ENCODE results near the gene ZNF574. TPM values are rescaled to one million over a fixed set of nuclear protein-coding genes. Genes with fewer than 3 reads are reported as not detected.
"Not testable (repeated sequence)": the region's sequence is repeated elsewhere in the genome, so short reads cannot be mapped to it uniquely, and the experiment has no call there.

ZNF574 gene
- total RNA-seq, 1 experiment from 2014 or later = 15.1 TPM

DNA sequence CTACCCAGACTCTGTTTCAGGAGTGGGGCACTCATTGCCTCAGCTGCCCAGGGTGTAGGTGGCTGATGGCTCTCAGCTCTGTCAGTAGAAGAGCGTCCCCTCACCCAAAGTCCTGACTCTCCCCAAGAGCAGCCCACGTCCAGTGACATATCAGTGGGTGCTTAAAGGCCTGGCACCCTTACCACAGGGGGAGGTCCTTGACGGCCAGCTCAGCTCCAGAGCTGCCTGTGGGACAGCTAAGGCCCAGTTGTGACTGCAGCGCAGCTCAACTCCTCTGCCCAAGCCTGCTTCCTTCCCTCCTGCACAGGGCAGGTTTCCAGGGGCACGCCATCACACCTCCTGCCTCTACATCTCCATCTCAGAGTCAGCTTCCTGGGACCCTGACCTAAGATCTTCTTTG, 38.3 kb upstream of the ZNF574 start:
- H2AFZ ChIP-seq (ENCODE audit: low read length) = no peak overlapping the region

GRCh38 chr19:42038666-42039065, 37.3 kb upstream of the ZNF574 start:
- Histone ChIP-seq H3K9me3 (ENCODE audit: low read length) (no peaks in the 10 kb centered on the region), H3K9ac (ENCODE audit: low read length) (no peak overlapping the region), H3K4me3 (ENCODE audit: low read length) (no peak overlapping the region), H3K79me2 (ENCODE audit: low read length) (no peaks in the 10 kb centered on the region), H3K27me3 (ENCODE audit: low read length) (no peaks in the 10 kb centered on the region), H4K20me1 (ENCODE audit: insufficient read depth, low read depth, low read length) (no peaks in the 10 kb centered on the region), H3K27ac (ENCODE audit: low read length) (no peak overlapping the region), H2AFZ (ENCODE audit: low read length) (no peak overlapping the region), H3K9me2 (replicated peaks; ENCODE audit: insufficient read depth, low read length) (no peaks in the 10 kb centered on the region), H3K4me1 (ENCODE audit: low read length) (peaks cover 3% of the 10 kb centered on the region; the same call in 1 of the 2 replicates), H3K36me3 (ENCODE audit: insufficient read depth, low read length) (no peaks in the 10 kb centered on the region), H3K4me2 (ENCODE audit: low read depth, low read length, poor library complexity, severe bottlenecking) (no peak overlapping the region)
- DNase-seq = no peak

More for the DNA sequence above, 38.3 kb upstream of the ZNF574 start:
- Histone ChIP-seq H4K20me1 (ENCODE audit: insufficient read depth, low read depth, low read length) (no peaks in the 10 kb centered on the region), H3K79me2 (ENCODE audit: low read length) (no peaks in the 10 kb centered on the region), H3K4me2 (ENCODE audit: low read depth, low read length, poor library complexity, severe bottlenecking) (no peak overlapping the region), H3K9me2 (replicated peaks; ENCODE audit: insufficient read depth, low read length) (no peaks in the 10 kb centered on the region), H3K4me1 (ENCODE audit: low read length) (peaks cover 3% of the 10 kb centered on the region; the same call in 1 of the 2 replicates), H3K27ac (ENCODE audit: low read length) (no peak overlapping the region), H3K9me3 (ENCODE audit: low read length) (no peaks in the 10 kb centered on the region), H3K27me3 (ENCODE audit: low read length) (no peaks in the 10 kb centered on the region), H3K9ac (ENCODE audit: low read length) (no peak overlapping the region), H3K36me3 (ENCODE audit: insufficient read depth, low read length) (no peaks in the 10 kb centered on the region), H3K4me3 (ENCODE audit: low read length) (no peak overlapping the region)
- DNase-seq = no peak

DNA sequence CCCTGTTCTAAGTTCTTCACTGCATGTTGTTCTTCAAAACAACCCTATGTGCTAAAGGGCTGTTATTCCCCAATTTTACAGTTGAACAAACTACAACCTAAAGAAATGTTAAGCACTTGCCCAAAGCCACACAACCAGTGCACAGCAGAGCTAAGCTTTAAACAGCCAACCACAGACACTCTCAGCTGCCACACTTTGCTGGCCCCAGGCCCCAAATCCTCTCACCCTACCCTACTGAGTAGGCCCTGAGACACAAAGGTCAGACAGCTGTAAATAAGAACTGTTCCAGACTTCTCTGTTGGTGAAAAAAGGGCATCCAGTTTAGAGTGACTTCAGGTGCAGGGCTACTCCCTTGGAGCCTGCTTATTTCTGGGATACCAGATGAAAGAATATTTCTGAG, 35.9 kb upstream of the ZNF574 start:
- no peaks in the 10 kb centered on the region for H3K27me3 ChIP-seq (ENCODE audit: low read length)
- no peaks in the 10 kb centered on the region for H3K9me2 ChIP-seq (replicated peaks; ENCODE audit: insufficient read depth, low read length)
- H3K79me2 ChIP-seq (ENCODE audit: low read length) = no peaks in the 10 kb centered on the region
- H3K4me2 ChIP-seq (ENCODE audit: low read depth, low read length, poor library complexity, severe bottlenecking) = no peak overlapping the region
- no peaks in the 10 kb centered on the region for H3K4me1 ChIP-seq (ENCODE audit: low read length)
- no peak overlapping the region for H3K27ac ChIP-seq (ENCODE audit: low read length)
- DNase-seq = no peak
- H3K9ac ChIP-seq (ENCODE audit: low read length) = no peak overlapping the region
- H4K20me1 ChIP-seq (ENCODE audit: insufficient read depth, low read depth, low read length) = no peaks in the 10 kb centered on the region
- H3K9me3 ChIP-seq (ENCODE audit: low read length) = no peaks in the 10 kb centered on the region
- no peak overlapping the region for H2AFZ ChIP-seq (ENCODE audit: low read length)
- H3K36me3 ChIP-seq (ENCODE audit: insufficient read depth, low read length) = no peaks in the 10 kb centered on the region
- H3K4me3 ChIP-seq (ENCODE audit: low read length) = no peak overlapping the region

DNA sequence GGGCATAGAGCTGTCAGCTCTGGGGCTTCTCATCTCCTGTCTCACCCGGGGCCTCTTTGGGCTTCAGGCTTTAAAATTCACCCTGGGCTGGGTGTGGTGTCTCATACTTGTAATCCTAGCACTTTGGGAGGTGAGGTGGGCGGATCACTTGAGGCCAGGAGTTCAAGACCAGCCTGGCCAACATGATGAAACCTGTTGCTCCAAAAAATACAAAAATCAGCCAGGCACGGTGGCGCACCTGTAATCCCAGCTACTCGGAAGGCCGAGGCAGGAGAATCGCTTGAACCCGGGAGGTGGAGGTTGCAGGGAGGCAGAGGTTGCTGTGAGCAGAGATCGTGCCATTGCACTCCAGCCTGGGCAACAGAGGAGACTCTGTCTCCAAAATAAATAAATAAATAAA, 35.5 kb upstream of the ZNF574 start:
- H3K9me3 ChIP-seq (ENCODE audit: low read length); H3K9ac ChIP-seq (ENCODE audit: low read length); H3K36me3 ChIP-seq (ENCODE audit: insufficient read depth, low read length); H3K9me2 ChIP-seq (replicated peaks; ENCODE audit: insufficient read depth, low read length); DNase-seq; H3K27ac ChIP-seq (ENCODE audit: low read length); H3K27me3 ChIP-seq (ENCODE audit: low read length); H2AFZ ChIP-seq (ENCODE audit: low read length); H3K4me3 ChIP-seq (ENCODE audit: low read length); H4K20me1 ChIP-seq (ENCODE audit: insufficient read depth, low read depth, low read length); H3K4me2 ChIP-seq (ENCODE audit: low read depth, low read length, poor library complexity, severe bottlenecking); H3K4me1 ChIP-seq (ENCODE audit: low read length); H3K79me2 ChIP-seq (ENCODE audit: low read length): not testable (repeated sequence)

DNA sequence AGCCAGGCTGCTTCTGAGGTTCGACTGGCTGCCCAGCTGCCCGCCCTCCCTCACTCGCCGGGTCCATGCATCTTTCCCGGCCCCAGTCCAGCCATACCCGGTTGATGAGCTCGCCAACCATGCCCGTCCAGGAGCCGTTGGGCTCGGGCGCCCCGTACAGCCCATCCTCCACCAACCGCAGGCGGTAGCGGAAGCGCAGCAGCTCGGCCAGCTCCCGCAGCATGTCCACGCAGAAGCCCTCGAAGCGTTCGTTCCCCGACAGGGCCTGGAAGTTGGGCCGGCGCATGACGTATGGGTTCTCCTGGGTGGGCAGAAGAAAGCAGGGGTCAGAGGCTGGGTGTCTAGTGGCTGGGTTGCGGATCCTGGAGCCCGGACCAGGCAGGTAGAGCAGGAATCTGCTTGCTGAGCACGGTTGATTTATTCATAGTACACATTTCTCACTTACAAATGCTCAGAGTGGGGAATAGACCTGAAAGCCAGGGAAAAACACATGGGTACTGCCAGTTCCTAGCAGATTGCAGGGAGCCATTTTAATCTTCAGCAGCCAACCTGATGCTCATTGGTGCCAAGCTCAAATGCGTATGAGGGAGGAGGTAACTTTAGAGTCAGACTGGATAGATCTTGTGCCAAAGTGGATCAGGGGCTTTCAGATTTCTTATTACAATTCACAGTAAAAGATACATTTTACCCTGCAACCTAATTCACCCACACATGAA, 33.4 kb upstream of the ZNF574 start:
- Histone ChIP-seq H3K27ac (ENCODE audit: low read length) (no peak overlapping the region), H2AFZ (ENCODE audit: low read length) (no peak overlapping the region), H3K9ac (ENCODE audit: low read length) (no peak overlapping the region), H3K27me3 (ENCODE audit: low read length) (no peaks in the 10 kb centered on the region), H3K36me3 (ENCODE audit: insufficient read depth, low read length) (no peaks in the 10 kb centered on the region), H4K20me1 (ENCODE audit: insufficient read depth, low read depth, low read length) (no peaks in the 10 kb centered on the region), H3K79me2 (ENCODE audit: low read length) (no peaks in the 10 kb centered on the region), H3K9me2 (replicated peaks; ENCODE audit: insufficient read depth, low read length) (no peaks in the 10 kb centered on the region), H3K4me2 (ENCODE audit: low read depth, low read length, poor library complexity, severe bottlenecking) (no peak overlapping the region), H3K4me1 (ENCODE audit: low read length) (no peaks in the 10 kb centered on the region), H3K4me3 (ENCODE audit: low read length) (no peak overlapping the region), H3K9me3 (ENCODE audit: low read length) (no peaks in the 10 kb centered on the region)
- no peak for DNase-seq

DNA sequence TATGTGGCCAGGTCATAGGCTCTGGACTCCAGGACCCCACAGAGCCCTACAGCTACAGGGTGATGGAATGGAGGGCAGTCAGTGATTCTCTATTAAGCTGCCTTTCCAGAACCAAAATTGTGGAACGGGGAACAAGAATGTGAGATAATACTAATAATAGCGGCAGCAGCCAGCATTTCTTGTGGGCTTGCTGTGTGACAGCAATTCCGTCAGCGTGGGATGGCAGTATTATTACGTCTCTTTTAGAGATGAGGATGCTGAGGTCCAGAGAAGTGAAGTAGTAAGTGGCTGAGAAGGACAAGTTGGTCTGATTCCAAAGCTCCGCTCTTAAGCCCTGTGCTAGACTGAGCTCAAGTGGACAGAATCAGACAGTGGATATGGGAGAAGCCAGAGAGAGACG, 30.4 kb upstream of the ZNF574 start:
- no peaks in the 10 kb centered on the region for H3K36me3 ChIP-seq (ENCODE audit: insufficient read depth, low read length)
- no peak overlapping the region for H2AFZ ChIP-seq (ENCODE audit: low read length)
- H3K4me3 ChIP-seq (ENCODE audit: low read length) = no peak overlapping the region

DNA sequence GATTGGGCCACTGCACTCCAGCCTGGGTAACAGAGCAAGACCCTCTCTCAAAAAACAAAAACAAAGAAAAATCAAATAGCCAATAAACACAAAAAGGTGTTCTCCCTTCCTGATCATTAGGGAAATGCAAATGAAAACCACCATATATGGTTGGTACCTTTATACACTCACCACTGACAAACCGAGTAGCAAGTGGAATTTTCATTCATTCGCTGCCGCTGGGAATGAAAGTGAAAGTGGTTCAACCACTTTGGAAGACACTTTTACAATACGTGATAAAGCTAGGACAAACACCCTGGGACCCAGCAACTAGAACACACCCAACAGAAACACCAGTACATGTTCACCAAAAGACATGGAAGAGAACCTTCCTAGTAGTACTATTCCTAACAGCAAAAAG, 27.0 kb upstream of the ZNF574 start:
- H3K9ac ChIP-seq (ENCODE audit: low read length) = peak overlapping the region; percentile 12; the same call in 1 of the 2 replicates
- no peak for DNase-seq

More for the DNA sequence above, 30.4 kb upstream of the ZNF574 start:
- no peaks in the 10 kb centered on the region for H4K20me1 ChIP-seq (ENCODE audit: insufficient read depth, low read depth, low read length)
- peaks cover 9% of the 10 kb centered on the region for H3K4me1 ChIP-seq (ENCODE audit: low read length)
- H3K9me3 ChIP-seq (ENCODE audit: low read length) = no peaks in the 10 kb centered on the region
- no peak for DNase-seq
- H3K9ac ChIP-seq (ENCODE audit: low read length) = no peak overlapping the region
- H3K27me3 ChIP-seq (ENCODE audit: low read length) = no peaks in the 10 kb centered on the region
- H3K9me2 ChIP-seq (replicated peaks; ENCODE audit: insufficient read depth, low read length) = no peaks in the 10 kb centered on the region
- no peak overlapping the region for H3K4me2 ChIP-seq (ENCODE audit: low read depth, low read length, poor library complexity, severe bottlenecking)
- H3K27ac ChIP-seq (ENCODE audit: low read length) = no peak overlapping the region
- H3K79me2 ChIP-seq (ENCODE audit: low read length) = no peaks in the 10 kb centered on the region

DNA sequence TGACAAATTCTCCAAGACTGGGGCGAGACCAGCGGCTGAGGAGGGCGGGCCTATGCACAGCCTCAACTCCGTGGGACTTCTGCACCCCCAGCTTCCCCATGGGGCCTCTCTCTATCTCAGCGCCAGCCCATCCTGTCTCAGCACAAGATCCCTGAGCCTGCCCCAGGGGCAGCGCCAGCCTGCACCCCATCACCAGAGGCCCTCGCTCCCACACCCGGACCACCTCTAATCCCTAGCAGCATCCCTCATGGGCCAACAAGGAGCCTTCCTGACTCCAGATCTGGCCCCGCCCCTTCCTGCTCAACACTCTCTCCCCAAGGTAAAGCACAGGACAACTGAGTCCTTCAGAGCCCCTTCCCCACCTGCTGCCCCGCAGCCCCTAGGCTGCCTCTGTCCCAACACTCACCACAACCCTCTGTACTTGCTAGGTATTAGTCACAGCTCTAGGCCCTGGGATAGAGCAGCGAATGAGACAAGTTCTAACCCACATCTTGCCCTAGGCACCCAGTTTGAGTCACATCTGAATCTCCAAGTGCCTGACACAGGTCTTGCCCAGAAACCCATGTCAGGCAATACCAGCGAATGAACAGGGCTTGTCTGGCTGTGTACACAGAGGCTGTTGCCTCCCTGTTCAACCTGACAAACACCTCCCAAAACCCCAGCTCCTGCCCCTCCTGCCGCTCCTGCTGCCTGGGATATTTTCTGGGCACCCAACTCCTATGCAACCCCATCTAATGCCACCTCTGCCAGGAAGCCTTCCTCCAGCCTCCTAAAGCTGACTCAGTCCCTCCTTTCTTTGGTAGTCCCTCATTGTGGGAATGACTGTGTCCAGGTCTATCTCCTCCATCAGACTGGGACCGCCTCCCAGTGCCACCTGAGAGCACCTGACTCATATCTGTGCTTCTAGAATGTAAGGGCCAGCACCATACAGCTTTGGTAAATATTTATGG, 24.5 kb upstream of the ZNF574 start:
- Histone ChIP-seq H3K79me2 (ENCODE audit: low read length) (no peaks in the 10 kb centered on the region), H3K9ac (ENCODE audit: low read length) (no peak overlapping the region), H2AFZ (ENCODE audit: low read length) (no peak overlapping the region), H3K36me3 (ENCODE audit: insufficient read depth, low read length) (no peaks in the 10 kb centered on the region), H3K4me1 (ENCODE audit: low read length) (peaks cover 9% of the 10 kb centered on the region), H3K4me2 (ENCODE audit: low read depth, low read length, poor library complexity, severe bottlenecking) (no peak overlapping the region), H3K4me3 (ENCODE audit: low read length) (no peak overlapping the region), H3K9me2 (replicated peaks; ENCODE audit: insufficient read depth, low read length) (no peaks in the 10 kb centered on the region), H3K9me3 (ENCODE audit: low read length) (no peaks in the 10 kb centered on the region), H3K27me3 (ENCODE audit: low read length) (no peaks in the 10 kb centered on the region), H3K27ac (ENCODE audit: low read length) (no peak overlapping the region), H4K20me1 (ENCODE audit: insufficient read depth, low read depth, low read length) (no peaks in the 10 kb centered on the region)
- DNase-seq = no peak

More for the DNA sequence above, 27.0 kb upstream of the ZNF574 start:
- no peaks in the 10 kb centered on the region for H3K27me3 ChIP-seq (ENCODE audit: low read length)
- H3K27ac ChIP-seq (ENCODE audit: low read length) = no peak overlapping the region
- H4K20me1 ChIP-seq (ENCODE audit: insufficient read depth, low read depth, low read length) = no peaks in the 10 kb centered on the region
- H3K36me3 ChIP-seq (ENCODE audit: insufficient read depth, low read length) = no peaks in the 10 kb centered on the region
- peak overlapping the region; percentile 47; the same call in 1 of the 2 replicates for H2AFZ ChIP-seq (ENCODE audit: low read length)
- H3K4me2 ChIP-seq (ENCODE audit: low read depth, low read length, poor library complexity, severe bottlenecking) = peak overlapping the region; percentile 61
- H3K4me1 ChIP-seq (ENCODE audit: low read length) = peaks cover 9% of the 10 kb centered on the region
- H3K4me3 ChIP-seq (ENCODE audit: low read length) = peak overlapping the region; percentile 51
- H3K9me2 ChIP-seq (replicated peaks; ENCODE audit: insufficient read depth, low read length) = no peaks in the 10 kb centered on the region
- no peaks in the 10 kb centered on the region for H3K9me3 ChIP-seq (ENCODE audit: low read length)
- H3K79me2 ChIP-seq (ENCODE audit: low read length) = no peaks in the 10 kb centered on the region
